Mammary epithelial cell (primary cell): ENCODE data around the gene ETV7.

Experiments
- EZH2 ChIP-seq: IDR thresholded peaks from 2 replicates; pipeline ENCODE4 v1.6.1; 2012; ENCODE audit warnings: low read length, inconsistent platforms, borderline replicate concordance
- TF ChIP-seq, protein P1 (sequence below), 2 donors: IDR thresholded peaks in 1 of 2; conservative IDR thresholded peaks in 1 of 2; 2 replicates each; pipeline ENCODE4 v1.5.1; 2011 to 2012; ENCODE audit warnings: inconsistent platforms in 2 of 2, low read length in 2 of 2, mild to moderate bottlenecking in 2 of 2, control low read depth in 1 of 2, low read depth in 1 of 2; ENCODE audit not compliant: insufficient read depth in 1 of 2; ENCODE audit errors: extremely low read depth in 1 of 2

DNA sequence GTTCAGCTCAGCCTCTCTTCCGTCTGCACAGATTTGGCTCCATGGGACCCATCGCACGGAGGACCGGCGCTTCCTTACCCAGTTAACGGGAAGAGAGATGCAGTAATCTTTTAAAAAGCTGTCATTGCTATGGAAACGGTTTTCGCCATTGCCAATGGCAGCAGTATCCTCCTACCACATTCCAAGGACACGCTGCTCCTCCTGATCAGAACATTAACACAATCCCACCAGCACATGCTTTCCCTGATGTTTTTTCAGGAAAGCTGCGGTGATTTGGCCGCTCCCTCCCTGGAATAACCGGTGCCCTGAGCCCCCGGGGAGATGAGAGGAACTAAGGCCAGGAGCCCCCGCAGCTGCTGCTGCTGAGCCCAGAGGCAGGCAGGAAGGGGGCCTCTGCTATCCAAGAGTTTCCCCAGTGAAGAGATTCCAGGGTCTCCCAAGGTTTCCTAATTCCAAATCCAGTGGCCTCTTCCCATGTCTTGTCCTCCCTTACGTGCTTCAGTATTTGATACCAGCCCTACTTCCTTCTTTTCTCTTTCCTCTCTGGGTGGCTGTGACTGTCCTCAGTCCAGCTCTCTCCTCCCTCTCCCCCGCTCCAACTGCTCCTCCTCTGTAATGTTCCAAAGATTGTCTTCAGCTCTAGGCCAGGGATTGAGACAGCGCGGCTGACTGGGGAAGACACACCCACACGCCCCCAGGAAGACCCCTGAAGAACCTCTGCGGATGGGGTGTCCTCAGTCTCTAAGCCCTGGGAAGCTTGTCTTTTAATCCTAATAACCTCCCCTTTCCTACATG lies 53.3 kb downstream of the ETV7 start:
- TF ChIP-seq, protein P1, sequence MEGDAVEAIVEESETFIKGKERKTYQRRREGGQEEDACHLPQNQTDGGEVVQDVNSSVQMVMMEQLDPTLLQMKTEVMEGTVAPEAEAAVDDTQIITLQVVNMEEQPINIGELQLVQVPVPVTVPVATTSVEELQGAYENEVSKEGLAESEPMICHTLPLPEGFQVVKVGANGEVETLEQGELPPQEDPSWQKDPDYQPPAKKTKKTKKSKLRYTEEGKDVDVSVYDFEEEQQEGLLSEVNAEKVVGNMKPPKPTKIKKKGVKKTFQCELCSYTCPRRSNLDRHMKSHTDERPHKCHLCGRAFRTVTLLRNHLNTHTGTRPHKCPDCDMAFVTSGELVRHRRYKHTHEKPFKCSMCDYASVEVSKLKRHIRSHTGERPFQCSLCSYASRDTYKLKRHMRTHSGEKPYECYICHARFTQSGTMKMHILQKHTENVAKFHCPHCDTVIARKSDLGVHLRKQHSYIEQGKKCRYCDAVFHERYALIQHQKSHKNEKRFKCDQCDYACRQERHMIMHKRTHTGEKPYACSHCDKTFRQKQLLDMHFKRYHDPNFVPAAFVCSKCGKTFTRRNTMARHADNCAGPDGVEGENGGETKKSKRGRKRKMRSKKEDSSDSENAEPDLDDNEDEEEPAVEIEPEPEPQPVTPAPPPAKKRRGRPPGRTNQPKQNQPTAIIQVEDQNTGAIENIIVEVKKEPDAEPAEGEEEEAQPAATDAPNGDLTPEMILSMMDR (conservative IDR thresholded peaks at IDR 0.05 in 1 of 2, IDR thresholded peaks at IDR 0.05 in 1 of 2; ENCODE audit: extremely low read depth in 1 of 2, insufficient read depth in 1 of 2, low read depth in 1 of 2, low read length in 2 of 2), result no peak
- TF ChIP-seq EZH2, result no peak
